NCI-H2196 (cell line): ENCODE results near the gene AIFM3.

Source experiments
- DNase-seq: peaks from one replicate; lab custom pipeline; 2025; ENCODE audit not compliant: unreplicated experiment; lab: John Stamatoyannopoulos, UW

Gene AIFM3

DNA sequence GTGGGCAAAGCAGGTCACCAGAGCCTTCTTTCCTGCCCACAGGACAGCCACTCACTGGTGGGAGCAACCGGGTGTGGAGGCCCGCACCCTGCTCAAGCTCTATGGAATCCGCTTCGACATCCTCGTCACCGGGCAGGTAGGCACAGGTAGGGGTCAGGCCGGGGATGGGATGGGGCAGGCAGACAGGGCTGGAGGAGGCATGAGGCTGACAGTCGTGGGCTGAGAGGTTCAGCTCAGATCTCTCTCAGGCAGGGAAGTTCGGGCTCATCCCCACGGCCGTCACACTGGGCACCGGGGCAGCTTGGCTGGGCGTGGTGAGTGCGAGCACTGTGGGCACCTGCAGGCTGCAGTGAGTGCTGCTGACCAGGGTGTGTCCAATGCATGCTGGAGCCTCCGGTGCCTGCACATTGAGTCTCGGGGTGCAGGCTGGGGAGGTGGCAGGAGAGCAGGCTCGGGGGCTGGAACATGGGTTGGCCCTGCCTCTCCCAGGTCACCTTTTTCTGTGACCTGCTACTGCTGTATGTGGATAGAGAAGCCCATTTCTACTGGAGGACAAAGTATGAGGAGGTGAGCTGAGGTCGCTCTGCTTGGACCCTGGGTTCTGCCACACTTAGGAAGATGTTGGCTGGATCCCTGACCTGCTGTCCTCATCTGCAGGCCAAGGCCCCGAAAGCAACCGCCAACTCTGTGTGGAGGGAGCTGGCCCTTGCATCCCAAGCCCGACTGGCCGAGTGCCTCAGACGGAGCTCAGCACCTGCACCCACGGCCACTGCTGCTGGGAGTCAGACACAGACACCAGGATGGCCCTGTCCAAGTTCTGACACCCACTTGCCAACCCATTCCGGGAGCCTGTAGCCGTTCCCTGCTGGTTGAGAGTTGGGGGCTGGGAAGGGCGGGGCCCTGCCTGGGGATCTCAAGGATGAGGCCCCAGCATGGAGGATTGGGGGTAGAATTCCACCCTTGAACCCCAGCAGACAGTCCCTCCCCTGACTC is 59.0 kb downstream of the AIFM3 start:
- DNase-seq: no peak

GRCh38 chr22:21026783-21027692 is 60.0 kb downstream of the AIFM3 start:
- DNase-seq: peak; percentile 43

DNA sequence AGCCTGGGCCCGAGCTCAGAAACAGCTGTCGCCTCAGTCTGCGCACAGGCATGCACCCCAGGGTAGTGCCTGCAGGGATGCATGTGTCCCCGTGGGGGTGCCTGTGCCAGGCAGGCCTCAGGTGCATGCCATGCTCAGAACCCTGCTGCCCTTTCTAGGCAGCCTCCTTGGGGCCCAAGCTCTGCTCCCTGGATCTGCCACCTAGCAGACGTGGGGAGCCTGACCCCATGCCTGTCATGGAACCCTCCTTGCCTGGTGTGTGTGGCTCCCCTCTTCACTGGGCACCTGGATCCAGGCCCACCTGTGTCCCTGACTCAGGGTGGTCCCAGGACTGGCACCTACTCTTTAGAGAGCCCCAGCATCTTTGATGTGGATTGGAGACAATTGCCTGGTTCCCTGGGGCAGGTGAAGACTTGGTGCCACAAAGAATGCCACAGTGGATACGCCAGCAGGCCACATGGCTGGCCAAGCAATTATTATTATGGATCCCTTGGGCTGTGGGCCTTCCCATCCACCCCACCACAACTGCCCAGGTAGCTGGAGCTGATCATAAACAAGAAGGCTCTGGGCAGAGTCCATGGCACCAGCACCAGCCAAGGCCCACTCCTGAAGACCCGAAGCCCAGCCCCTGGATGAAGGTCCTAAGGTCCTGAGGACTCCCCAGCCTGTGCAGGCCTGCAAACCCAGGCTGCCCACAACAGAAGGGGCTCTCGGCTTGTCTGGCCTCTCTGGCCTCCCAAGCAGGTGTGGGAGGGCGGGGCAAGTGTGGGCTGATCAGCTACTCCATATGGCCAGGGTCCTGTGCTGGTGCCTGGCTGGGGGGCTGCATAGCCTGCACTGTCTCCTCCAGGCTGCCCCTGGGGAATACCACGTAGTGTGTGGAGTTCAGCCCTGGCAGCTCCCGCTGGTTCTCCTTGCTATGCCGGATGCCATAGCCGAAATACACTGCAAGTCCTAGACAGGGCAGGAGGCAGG is 61.5 kb downstream of the AIFM3 start:
- DNase-seq: no peak

GRCh38 chr22:21029486-21030025 is 62.5 kb downstream of the AIFM3 start:
- DNase-seq: no peak

DNA sequence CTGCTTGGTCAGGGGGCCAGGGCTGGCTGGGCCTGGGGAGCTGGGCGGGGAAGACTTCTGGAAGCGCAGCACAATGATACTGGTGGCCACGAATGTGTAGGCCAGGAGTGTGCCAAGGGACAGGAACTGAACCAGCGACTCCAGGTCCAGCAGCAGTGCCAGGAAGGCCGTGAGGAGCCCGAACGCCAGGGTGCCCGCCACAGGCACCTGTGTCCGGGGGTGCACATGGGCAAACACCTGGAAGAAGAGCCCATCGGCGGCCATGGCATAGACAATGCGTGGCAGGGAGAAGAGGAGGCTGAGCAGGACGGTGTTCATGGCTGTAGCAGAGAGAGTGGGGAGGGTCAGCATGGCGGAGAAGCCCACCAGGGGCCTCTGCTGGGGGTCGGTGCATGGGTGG is 63.0 kb downstream of the AIFM3 start:
- no peak for DNase-seq
